CD8-positive, alpha-beta memory T cell (primary cell): ENCODE measurements around the gene TRIM14. TPM values are rescaled to one million over a fixed set of nuclear protein-coding genes. Genes with fewer than 3 reads are reported as not detected.

Source experiments
- CTCF ChIA-PET: fragments of 350-600 bp; sonication (Branson Sonifier 250); formaldehyde crosslinking; loops from one replicate; lab custom pipeline; 2021; ENCODE audit warnings: antibody characterized with exemption; lab: Charles Lee
- POLR2A ChIA-PET: fragments of 350-600 bp; sonication (Branson Sonifier 250); formaldehyde crosslinking; loops from one replicate; lab custom pipeline; 2021; ENCODE audit warnings: antibody characterized with exemption; lab: Charles Lee
- DNase-seq, 5 donors: peaks; one replicate each; pipeline versions ENCODE4 v3.0.0 to v3.0.0-alpha.2; 2020 to 2022; ENCODE audit warnings: mixed read lengths in 1 of 5
- H3K27ac ChIP-seq: one replicate; pipeline ENCODE4 v1.7.0; 2013; ENCODE audit warnings: low read depth, mild to moderate bottlenecking, low read length, moderate library complexity
- H3K27me3 ChIP-seq: 2 replicates; pipeline ENCODE4 v1.7.0; 2013; ENCODE audit warnings: low read length, mild to moderate bottlenecking; ENCODE audit not compliant: insufficient read depth, poor library complexity, severe bottlenecking
- H3K36me3 ChIP-seq: 2 replicates; pipeline ENCODE4 v1.7.0; 2013; ENCODE audit warnings: mild to moderate bottlenecking, low read length, moderate library complexity; ENCODE audit not compliant: insufficient read depth
- H3K4me1 ChIP-seq: 2 replicates; pipeline ENCODE4 v1.7.0; 2013; ENCODE audit warnings: mild to moderate bottlenecking, low read length, moderate library complexity; ENCODE audit not compliant: insufficient read depth
- H3K4me3 ChIP-seq: 2 replicates; pipeline ENCODE4 v1.7.0; 2013; ENCODE audit warnings: mild to moderate bottlenecking, low read length
- H3K9me3 ChIP-seq: 2 replicates; pipeline ENCODE4 v1.7.0; 2013; ENCODE audit warnings: mild to moderate bottlenecking, low read length
- H3K27ac Mint-ChIP-seq, 8 donors: one replicate each; pipeline ENCODE4 v1.8.0; 2020 to 2021; ENCODE audit warnings: mixed read lengths in 8 of 8, mild to moderate bottlenecking in 6 of 8, inconsistent platforms in 3 of 8, moderate library complexity in 3 of 8
- H3K27me3 Mint-ChIP-seq, 2 donors: one replicate each; pipeline ENCODE4 v1.8.0; 2020 to 2021; ENCODE audit warnings: mixed read lengths in 2 of 2, mild to moderate bottlenecking in 1 of 2, moderate library complexity in 1 of 2
- H3K36me3 Mint-ChIP-seq, 3 donors: one replicate each; pipeline ENCODE4 v1.8.0; 2020 to 2021; ENCODE audit warnings: mixed read lengths in 3 of 3, inconsistent platforms in 1 of 3, mild to moderate bottlenecking in 1 of 3
- H3K4me1 Mint-ChIP-seq, 3 donors: one replicate each; pipeline ENCODE4 v1.8.0; 2020 to 2021; ENCODE audit warnings: mixed read lengths in 3 of 3, inconsistent platforms in 1 of 3, mild to moderate bottlenecking in 1 of 3
- H3K4me3 Mint-ChIP-seq, 7 donors: one replicate each; pipeline ENCODE4 v1.8.0; 2020 to 2021; ENCODE audit warnings: mixed read lengths in 7 of 7, mild to moderate bottlenecking in 6 of 7, moderate library complexity in 4 of 7, inconsistent platforms in 2 of 7
- H3K9me3 Mint-ChIP-seq, 5 donors: one replicate each; pipeline ENCODE4 v1.8.0; 2020 to 2022; ENCODE audit warnings: mixed read lengths in 5 of 5, mild to moderate bottlenecking in 3 of 5, moderate library complexity in 2 of 5, inconsistent platforms in 1 of 5
- polyA plus RNA-seq: library from polyadenylated mRNA; unstranded; fragments of 300-500 nt; fragmentation: Illumina TruSeq; gene quantifications from one replicate; pipeline ENCODE4 v1.2.3, GENCODE V29; 2021
- total RNA-seq, 2 experiments: library from RNA; stranded (reverse); gene quantifications; one replicate each; pipeline ENCODE4 v1.2.3, GENCODE V29; 2021

TRIM14 gene
- total and polyA plus RNA-seq, 3 experiments from 2014 or later, result 46.2 to 92.5 (median 52.1) TPM

GRCh38 chr9:98104445-98104881 lies 14.6 kb downstream of the TRIM14 start:
- Mint-ChIP-seq H3K4me1 (peaks cover 89 to 98% (median 98%) of the 10 kb centered on the region in 3 donors), H3K4me3 (peak overlapping the region; percentile 14 to 65 (median 49)), H3K27me3 (no peaks in the 10 kb centered on the region), H3K36me3 (peaks cover 3 to 57% (median 14%) of the 10 kb centered on the region in 3 donors), H3K9me3 (no peaks in the 10 kb centered on the region), H3K27ac (peak overlapping the region; percentile 81 to 99 (median 94))
- H3K9me3 ChIP-seq, result no peaks in the 10 kb centered on the region
- H3K4me3 ChIP-seq, result no peak overlapping the region
- CTCF ChIA-PET, result interaction anchor here (0.9 to 10.1 kb wide), 4 partner anchors 16 to 181 kb away, joined by 3 to 92 read pairs (median 6); partner anchors contain the start of genes TBC1D2 and TRIM14
- POLR2A ChIA-PET, result interaction anchor here (0.6 to 1.1 kb wide), 2 partner anchors 15 to 54 kb away, joined by 3 to 7 read pairs; partner anchors contain the start of gene TRIM14
- peaks cover 96% of the 10 kb centered on the region for H3K4me1 ChIP-seq
- no peaks in the 10 kb centered on the region for H3K27me3 ChIP-seq
- peak overlapping the region; percentile 29 for H3K27ac ChIP-seq
- DNase-seq, result no peak
- H3K36me3 ChIP-seq, result peaks cover 5% of the 10 kb centered on the region

DNA sequence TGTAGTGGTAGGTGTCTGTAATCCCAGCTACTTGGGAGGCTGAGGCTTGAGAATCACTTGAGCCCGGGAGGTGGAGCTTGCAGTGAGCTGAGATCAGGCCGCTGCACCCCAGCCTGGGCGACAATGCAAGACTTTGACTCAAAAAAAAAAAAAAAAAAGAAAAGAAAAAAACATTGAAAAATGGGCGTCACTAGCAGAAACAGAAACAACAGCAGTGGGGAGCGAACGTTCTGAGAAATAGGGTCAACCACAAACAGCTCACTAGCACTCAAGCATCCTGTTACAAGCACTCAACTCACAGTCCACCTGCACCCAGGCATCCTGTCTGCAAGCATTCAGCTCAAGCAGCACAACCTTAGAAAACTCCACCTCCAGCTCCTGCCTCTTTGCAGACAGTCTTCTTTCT lies 17.2 kb downstream of the TRIM14 start:
- H3K9me3 ChIP-seq, result no peaks in the 10 kb centered on the region
- peak; percentile 66 to 92 (median 90) for DNase-seq
- H3K27ac Mint-ChIP-seq, result peak overlapping the region; percentile 93 to 99 (median 96)
- H3K4me1 ChIP-seq, result peaks cover 95% of the 10 kb centered on the region
- H3K36me3 ChIP-seq, result peaks cover 7% of the 10 kb centered on the region
- H3K4me3 Mint-ChIP-seq, result peak overlapping the region; percentile 65 to 87 (median 78)
- no peak overlapping the region for H3K27ac ChIP-seq
- H3K36me3 Mint-ChIP-seq, result peaks cover 12 to 57% (median 22%) of the 10 kb centered on the region in 3 donors
- H3K27me3 Mint-ChIP-seq, result no peaks in the 10 kb centered on the region
- no peaks in the 10 kb centered on the region for H3K27me3 ChIP-seq
- ChIA-PET POLR2A (interaction anchor here (0.6 to 3.1 kb wide), 14 partner anchors 10 to 257 kb away, joined by 3 to 49 read pairs (median 5); partner anchors contain the start of genes CORO2A, TBC1D2 and TRIM14), CTCF (interaction anchor here (0.6 to 1.8 kb wide), 21 partner anchors 9 to 468 kb away, joined by 3 to 38 read pairs (median 3); partner anchors contain the start of genes NCBP1, TBC1D2 and TRIM14)
- H3K4me3 ChIP-seq, result peak overlapping the region; percentile 23
- H3K4me1 Mint-ChIP-seq, result peaks cover 78 to 96% (median 95%) of the 10 kb centered on the region in 3 donors
- H3K9me3 Mint-ChIP-seq, result no peaks in the 10 kb centered on the region

- H3K36me3 Mint-ChIP-seq, result peaks cover 15 to 58% (median 25%) of the 10 kb centered on the region in 3 donors
- H3K4me3 ChIP-seq, result no peak overlapping the region
- peak overlapping the region; percentile 93 to 99 (median 96) for H3K27ac Mint-ChIP-seq
- no peaks in the 10 kb centered on the region for H3K9me3 ChIP-seq
- no peaks in the 10 kb centered on the region for H3K27me3 Mint-ChIP-seq
- H3K27me3 ChIP-seq, result no peaks in the 10 kb centered on the region
- H3K27ac ChIP-seq, result no peak overlapping the region
- ChIA-PET POLR2A (interaction anchor here (0.6 to 3.1 kb wide), 13 partner anchors 10 to 197 kb away, joined by 3 to 49 read pairs (median 4); partner anchors contain the start of genes CORO2A, TBC1D2 and TRIM14), CTCF (interaction anchor here (0.7 to 1.8 kb wide), 18 partner anchors 9 to 468 kb away, joined by 3 to 38 read pairs (median 4); partner anchors contain the start of genes NCBP1, TBC1D2 and TRIM14)
- H3K36me3 ChIP-seq, result peaks cover 7% of the 10 kb centered on the region
- no peaks in the 10 kb centered on the region for H3K9me3 Mint-ChIP-seq
- H3K4me1 ChIP-seq, result peaks cover 90% of the 10 kb centered on the region
- no peak for DNase-seq
- H3K4me3 Mint-ChIP-seq, result peak overlapping the region; percentile 62 to 85 (median 76)
- peaks cover 77 to 96% (median 95%) of the 10 kb centered on the region in 3 donors for H3K4me1 Mint-ChIP-seq
Measured at GRCh38 chr9:98101416-98101815, 17.6 kb downstream of the TRIM14 start.

- ChIA-PET CTCF (no interaction called here), POLR2A (interaction anchor here (2.0 to 3.1 kb wide), 3 partner anchors 12 to 156 kb away, joined by 5 to 49 read pairs (median 28); partner anchors contain the start of genes TBC1D2 and TRIM14)
- Histone ChIP-seq H3K9me3 (no peaks in the 10 kb centered on the region), H3K4me1 (peaks cover 81% of the 10 kb centered on the region), H3K4me3 (no peak overlapping the region), H3K27me3 (no peaks in the 10 kb centered on the region), H3K36me3 (peaks cover 11% of the 10 kb centered on the region), H3K27ac (no peak overlapping the region)
- H3K4me3 Mint-ChIP-seq, result peak overlapping the region in 5 of 7 donors; percentile 12 to 75 (median 50)
- H3K4me1 Mint-ChIP-seq, result peaks cover 74 to 96% (median 87%) of the 10 kb centered on the region in 3 donors
- no peaks in the 10 kb centered on the region for H3K27me3 Mint-ChIP-seq
- peak overlapping the region; percentile 93 to 98 (median 95) for H3K27ac Mint-ChIP-seq
- H3K36me3 Mint-ChIP-seq, result peaks cover 17 to 59% (median 28%) of the 10 kb centered on the region in 3 donors
- no peaks in the 10 kb centered on the region for H3K9me3 Mint-ChIP-seq
- no peak for DNase-seq
Measured at GRCh38 chr9:98100456-98100855, 18.6 kb downstream of the TRIM14 start.

DNA sequence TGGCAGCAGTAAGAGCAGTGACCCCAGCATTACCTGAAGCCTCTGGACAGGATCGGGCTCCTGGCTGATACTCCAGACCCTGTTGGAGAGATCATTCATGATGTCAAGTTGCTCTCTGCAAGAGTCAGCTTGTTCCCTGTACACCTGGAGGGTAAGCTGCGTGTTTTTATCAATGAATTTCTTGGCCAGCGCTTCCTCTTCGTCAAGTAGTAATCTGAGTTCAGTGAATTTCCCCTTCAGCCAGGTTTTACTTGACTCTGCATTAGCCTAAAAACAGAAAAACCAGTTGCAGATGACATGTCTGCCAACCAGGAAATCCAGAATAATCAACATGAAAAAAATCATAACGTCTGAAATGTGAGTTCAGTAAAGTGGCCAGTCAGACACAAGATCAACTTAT lies 19.1 kb downstream of the TRIM14 start:
- Histone ChIP-seq H3K27me3 (no peaks in the 10 kb centered on the region), H3K9me3 (no peaks in the 10 kb centered on the region), H3K4me1 (peaks cover 75% of the 10 kb centered on the region), H3K27ac (no peak overlapping the region), H3K36me3 (peaks cover 16% of the 10 kb centered on the region), H3K4me3 (no peak overlapping the region)
- no peak for DNase-seq
- Mint-ChIP-seq H3K27ac (peak overlapping the region; percentile 92 to 98 (median 95)), H3K27me3 (no peaks in the 10 kb centered on the region), H3K4me3 (peak overlapping the region; percentile 48 to 75 (median 59)), H3K4me1 (peaks cover 74 to 95% (median 81%) of the 10 kb centered on the region in 3 donors), H3K9me3 (no peaks in the 10 kb centered on the region), H3K36me3 (peaks cover 17 to 61% (median 30%) of the 10 kb centered on the region in 3 donors)
- CTCF ChIA-PET, result no interaction called here
- POLR2A ChIA-PET, result interaction anchor here (0.7 to 3.1 kb wide), 3 partner anchors 10 to 19 kb away, joined by 3 to 49 read pairs (median 5); partner anchors contain the start of gene TRIM14

GRCh38 chr9:98099346-98099745 lies 19.7 kb downstream of the TRIM14 start:
- Histone ChIP-seq H3K36me3 (peaks cover 19% of the 10 kb centered on the region), H3K4me1 (peaks cover 75% of the 10 kb centered on the region), H3K27ac (no peak overlapping the region), H3K4me3 (no peak overlapping the region), H3K9me3 (no peaks in the 10 kb centered on the region), H3K27me3 (no peaks in the 10 kb centered on the region)
- H3K36me3 Mint-ChIP-seq, result peaks cover 18 to 61% (median 26%) of the 10 kb centered on the region in 3 donors
- H3K27me3 Mint-ChIP-seq, result no peaks in the 10 kb centered on the region
- POLR2A ChIA-PET, result interaction anchor here (2.0 to 3.1 kb wide), 2 partner anchors 13 to 20 kb away, joined by 5 to 49 read pairs; partner anchors contain the start of gene TRIM14
- CTCF ChIA-PET, result interaction anchor here (0.7 kb wide), 1 partner anchor 19 kb away, joined by 3 read pairs; the partner anchor contains the start of gene TRIM14
- no peaks in the 10 kb centered on the region for H3K9me3 Mint-ChIP-seq
- H3K4me1 Mint-ChIP-seq, result peaks cover 72 to 94% (median 79%) of the 10 kb centered on the region in 3 donors
- H3K4me3 Mint-ChIP-seq, result peak overlapping the region in 3 of 7 donors; percentile 59 to 75 (median 66)
- peak overlapping the region; percentile 92 to 98 (median 95) for H3K27ac Mint-ChIP-seq
- no peak for DNase-seq

GRCh38 chr9:98097836-98098235 lies 21.2 kb downstream of the TRIM14 start:
- Mint-ChIP-seq H3K4me3 (peak overlapping the region in 2 of 7 donors; percentile 9 to 46), H3K27me3 (no peaks in the 10 kb centered on the region), H3K27ac (peak overlapping the region in 7 of 8 donors; percentile 58 to 92 (median 86)), H3K9me3 (no peaks in the 10 kb centered on the region), H3K36me3 (peaks cover 23 to 69% (median 27%) of the 10 kb centered on the region in 3 donors), H3K4me1 (peaks cover 68 to 89% (median 75%) of the 10 kb centered on the region in 3 donors)
- Histone ChIP-seq H3K4me1 (peaks cover 64% of the 10 kb centered on the region), H3K36me3 (peaks cover 23% of the 10 kb centered on the region), H3K4me3 (no peak overlapping the region), H3K9me3 (no peaks in the 10 kb centered on the region), H3K27me3 (no peaks in the 10 kb centered on the region), H3K27ac (no peak overlapping the region)
- ChIA-PET CTCF (interaction anchor here (1.3 to 4.0 kb wide), 3 partner anchors 10 to 158 kb away, joined by 3 to 17 read pairs (median 9); partner anchors contain the start of genes TBC1D2 and TRIM14), POLR2A (interaction anchor here (0.6 to 1.3 kb wide), 2 partner anchors 159 to 1682 kb away, joined by 3 to 4 read pairs; no protein-coding TSS in a partner anchor)
- DNase-seq, result peak in 2 of 5 donors; percentile 9 to 20
